Measurements from ENCODE around the gene UROD.

- TF ChIP-seq, protein P1, sequence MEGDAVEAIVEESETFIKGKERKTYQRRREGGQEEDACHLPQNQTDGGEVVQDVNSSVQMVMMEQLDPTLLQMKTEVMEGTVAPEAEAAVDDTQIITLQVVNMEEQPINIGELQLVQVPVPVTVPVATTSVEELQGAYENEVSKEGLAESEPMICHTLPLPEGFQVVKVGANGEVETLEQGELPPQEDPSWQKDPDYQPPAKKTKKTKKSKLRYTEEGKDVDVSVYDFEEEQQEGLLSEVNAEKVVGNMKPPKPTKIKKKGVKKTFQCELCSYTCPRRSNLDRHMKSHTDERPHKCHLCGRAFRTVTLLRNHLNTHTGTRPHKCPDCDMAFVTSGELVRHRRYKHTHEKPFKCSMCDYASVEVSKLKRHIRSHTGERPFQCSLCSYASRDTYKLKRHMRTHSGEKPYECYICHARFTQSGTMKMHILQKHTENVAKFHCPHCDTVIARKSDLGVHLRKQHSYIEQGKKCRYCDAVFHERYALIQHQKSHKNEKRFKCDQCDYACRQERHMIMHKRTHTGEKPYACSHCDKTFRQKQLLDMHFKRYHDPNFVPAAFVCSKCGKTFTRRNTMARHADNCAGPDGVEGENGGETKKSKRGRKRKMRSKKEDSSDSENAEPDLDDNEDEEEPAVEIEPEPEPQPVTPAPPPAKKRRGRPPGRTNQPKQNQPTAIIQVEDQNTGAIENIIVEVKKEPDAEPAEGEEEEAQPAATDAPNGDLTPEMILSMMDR (IDR thresholded peaks at IDR 0.05), result no peak
- no peak for TF ChIP-seq POLR2A (IDR thresholded peaks at IDR 0.05)
Measured at GRCh38 chr1:45015683-45016082, 3.6 kb downstream of the UROD start.

Data from right lobe of liver (tissue), 4 donors.